ENCODE data around the gene GJA8. TPM values are rescaled to one million over a fixed set of nuclear protein-coding genes. Genes with fewer than 3 reads are reported as not detected.

Gene GJA8
- total RNA-seq, 1 donor from 2014 or later, result not detected

DNA sequence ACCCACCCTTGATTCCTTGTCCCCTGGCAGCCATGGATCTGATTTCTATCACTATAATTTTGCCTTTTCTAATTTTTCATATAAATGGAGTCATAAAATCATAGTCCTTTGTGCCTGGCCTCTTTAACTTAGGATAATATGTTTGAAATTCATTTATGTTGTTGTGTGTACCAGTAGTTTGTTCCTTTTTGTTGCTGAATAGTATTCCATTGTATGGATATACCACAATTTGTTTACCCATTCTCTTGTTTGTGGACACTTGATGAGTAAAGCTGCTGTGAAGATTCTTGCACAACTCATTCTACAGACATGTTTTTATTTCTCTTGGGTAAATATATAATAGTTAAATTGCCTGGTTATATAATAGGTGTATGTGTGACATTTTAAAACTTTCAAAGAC, 22.7 kb upstream of the GJA8 start:
- peaks cover 10% of the 10 kb centered on the region for H3K9me3 Mint-ChIP-seq (ENCODE audit: unreplicated experiment)
- no peak for DNase-seq (ENCODE audit: extremely low spot score, unreplicated experiment)
- peaks cover 20% of the 10 kb centered on the region for H3K27me3 Mint-ChIP-seq (ENCODE audit: unreplicated experiment)
- no peaks in the 10 kb centered on the region for H3K4me1 Mint-ChIP-seq (ENCODE audit: unreplicated experiment)
- no peak overlapping the region for H3K4me3 Mint-ChIP-seq (ENCODE audit: unreplicated experiment)
- no peaks in the 10 kb centered on the region for H3K36me3 Mint-ChIP-seq (ENCODE audit: unreplicated experiment)
- no peak overlapping the region for H3K27ac Mint-ChIP-seq (ENCODE audit: unreplicated experiment)
- TF ChIP-seq, protein P1, sequence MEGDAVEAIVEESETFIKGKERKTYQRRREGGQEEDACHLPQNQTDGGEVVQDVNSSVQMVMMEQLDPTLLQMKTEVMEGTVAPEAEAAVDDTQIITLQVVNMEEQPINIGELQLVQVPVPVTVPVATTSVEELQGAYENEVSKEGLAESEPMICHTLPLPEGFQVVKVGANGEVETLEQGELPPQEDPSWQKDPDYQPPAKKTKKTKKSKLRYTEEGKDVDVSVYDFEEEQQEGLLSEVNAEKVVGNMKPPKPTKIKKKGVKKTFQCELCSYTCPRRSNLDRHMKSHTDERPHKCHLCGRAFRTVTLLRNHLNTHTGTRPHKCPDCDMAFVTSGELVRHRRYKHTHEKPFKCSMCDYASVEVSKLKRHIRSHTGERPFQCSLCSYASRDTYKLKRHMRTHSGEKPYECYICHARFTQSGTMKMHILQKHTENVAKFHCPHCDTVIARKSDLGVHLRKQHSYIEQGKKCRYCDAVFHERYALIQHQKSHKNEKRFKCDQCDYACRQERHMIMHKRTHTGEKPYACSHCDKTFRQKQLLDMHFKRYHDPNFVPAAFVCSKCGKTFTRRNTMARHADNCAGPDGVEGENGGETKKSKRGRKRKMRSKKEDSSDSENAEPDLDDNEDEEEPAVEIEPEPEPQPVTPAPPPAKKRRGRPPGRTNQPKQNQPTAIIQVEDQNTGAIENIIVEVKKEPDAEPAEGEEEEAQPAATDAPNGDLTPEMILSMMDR (IDR thresholded peaks at IDR 0.05), result no peak

GRCh38 chr1:147882535-147882934, 20.1 kb upstream of the GJA8 start:
- Mint-ChIP-seq H3K27ac (ENCODE audit: unreplicated experiment) (no peak overlapping the region), H3K4me1 (ENCODE audit: unreplicated experiment) (no peaks in the 10 kb centered on the region), H3K36me3 (ENCODE audit: unreplicated experiment) (no peaks in the 10 kb centered on the region), H3K4me3 (ENCODE audit: unreplicated experiment) (no peak overlapping the region), H3K9me3 (ENCODE audit: unreplicated experiment) (peaks cover 10% of the 10 kb centered on the region), H3K27me3 (ENCODE audit: unreplicated experiment) (peaks cover 18% of the 10 kb centered on the region)
- TF ChIP-seq, protein P1 (IDR thresholded peaks at IDR 0.05), result no peak
- DNase-seq (ENCODE audit: extremely low spot score, unreplicated experiment), result no peak

GRCh38 chr1:147890177-147890790, 12.3 kb upstream of the GJA8 start:
- Mint-ChIP-seq H3K4me3 (ENCODE audit: unreplicated experiment) (no peak overlapping the region), H3K27ac (ENCODE audit: unreplicated experiment) (no peak overlapping the region), H3K9me3 (ENCODE audit: unreplicated experiment) (no peaks in the 10 kb centered on the region), H3K27me3 (ENCODE audit: unreplicated experiment) (peaks cover 20% of the 10 kb centered on the region), H3K4me1 (ENCODE audit: unreplicated experiment) (peaks cover 6% of the 10 kb centered on the region), H3K36me3 (ENCODE audit: unreplicated experiment) (no peaks in the 10 kb centered on the region)
- TF ChIP-seq, protein P1 (IDR thresholded peaks at IDR 0.05), result peak; percentile 71
- peak; percentile 88 for DNase-seq (ENCODE audit: extremely low spot score, unreplicated experiment)

DNA sequence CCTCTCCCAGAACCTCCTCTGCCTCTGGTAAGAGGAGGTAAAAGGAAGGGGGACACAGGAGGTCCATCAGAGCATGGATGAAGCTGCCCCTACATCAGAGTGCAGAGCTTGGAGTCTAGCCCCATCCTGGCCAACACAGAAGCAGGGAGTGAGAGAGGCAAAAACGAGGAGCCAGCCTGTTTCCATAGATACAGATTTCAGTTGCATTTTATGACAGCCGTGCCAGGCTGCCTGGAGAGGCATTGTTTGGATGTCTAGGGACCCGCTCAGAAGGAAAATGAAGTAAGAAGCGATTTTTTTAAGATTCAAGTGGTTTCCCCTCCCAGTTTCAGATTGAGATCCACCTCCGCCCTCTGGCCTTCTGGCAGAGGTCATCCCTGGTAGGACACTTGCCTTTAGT, 11.5 kb upstream of the GJA8 start:
- no peak for DNase-seq (ENCODE audit: extremely low spot score, unreplicated experiment)
- TF ChIP-seq, protein P1 (IDR thresholded peaks at IDR 0.05), result no peak
- peaks cover 19% of the 10 kb centered on the region for H3K27me3 Mint-ChIP-seq (ENCODE audit: unreplicated experiment)
- peaks cover 6% of the 10 kb centered on the region for H3K4me1 Mint-ChIP-seq (ENCODE audit: unreplicated experiment)
- no peak overlapping the region for H3K27ac Mint-ChIP-seq (ENCODE audit: unreplicated experiment)
- no peaks in the 10 kb centered on the region for H3K36me3 Mint-ChIP-seq (ENCODE audit: unreplicated experiment)
- no peaks in the 10 kb centered on the region for H3K9me3 Mint-ChIP-seq (ENCODE audit: unreplicated experiment)
- no peak overlapping the region for H3K4me3 Mint-ChIP-seq (ENCODE audit: unreplicated experiment)

DNA sequence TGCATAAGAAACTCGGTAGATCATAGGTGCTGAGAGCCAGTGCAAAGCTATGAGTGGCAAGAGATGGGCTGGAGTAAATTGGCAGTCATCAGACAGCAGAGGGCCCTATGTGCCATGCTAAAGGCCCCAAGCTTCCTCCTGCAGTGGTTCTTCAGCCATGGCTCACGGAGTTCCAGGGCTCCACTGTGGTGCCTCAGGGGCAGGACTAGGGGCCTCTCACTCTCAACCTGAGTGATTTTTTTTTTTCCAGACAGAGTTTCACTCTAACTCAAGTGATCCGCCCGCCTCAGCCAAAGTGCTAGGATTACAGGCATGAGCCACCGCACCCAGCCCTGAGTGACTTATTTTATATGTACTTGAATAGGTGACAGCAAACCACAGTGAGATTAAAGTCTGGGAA, 10.4 kb upstream of the GJA8 start:
- no peak overlapping the region for H3K4me3 Mint-ChIP-seq (ENCODE audit: unreplicated experiment)
- TF ChIP-seq, protein P1 (IDR thresholded peaks at IDR 0.05), result no peak
- H3K36me3 Mint-ChIP-seq (ENCODE audit: unreplicated experiment), result no peaks in the 10 kb centered on the region
- H3K4me1 Mint-ChIP-seq (ENCODE audit: unreplicated experiment), result peaks cover 6% of the 10 kb centered on the region
- no peaks in the 10 kb centered on the region for H3K9me3 Mint-ChIP-seq (ENCODE audit: unreplicated experiment)
- H3K27me3 Mint-ChIP-seq (ENCODE audit: unreplicated experiment), result peaks cover 14% of the 10 kb centered on the region
- DNase-seq (ENCODE audit: extremely low spot score, unreplicated experiment), result no peak
- no peak overlapping the region for H3K27ac Mint-ChIP-seq (ENCODE audit: unreplicated experiment)
